Dendritic cell treated with granulocyte-macrophage colony-stimulating factor and Interleukin-4, amounts not matched to agents 40 ng/mL and 50 ng/mL, for 4 days (primary cell): ENCODE measurements around the gene CDC34.

Experiments
- H3K27ac Mint-ChIP-seq: one replicate; pipeline ENCODE4 v1.8.0; 2022; ENCODE audit warnings: mild to moderate bottlenecking, mixed read lengths
- H3K27me3 Mint-ChIP-seq: one replicate; pipeline ENCODE4 v1.8.0; 2022; ENCODE audit warnings: mild to moderate bottlenecking, mixed read lengths
- H3K36me3 Mint-ChIP-seq: one replicate; pipeline ENCODE4 v1.8.0; 2022; ENCODE audit warnings: low read depth, mixed read lengths
- H3K4me1 Mint-ChIP-seq: one replicate; pipeline ENCODE4 v1.8.0; 2022; ENCODE audit warnings: low read depth, mixed read lengths
- H3K4me3 Mint-ChIP-seq: one replicate; pipeline ENCODE4 v1.8.0; 2022; ENCODE audit warnings: mild to moderate bottlenecking, moderate library complexity, mixed read lengths
- H3K9me3 Mint-ChIP-seq: one replicate; pipeline ENCODE4 v1.8.0; 2022; ENCODE audit warnings: mixed read lengths
- intact Hi-C: fragments of 100-400 bp; cut with micrococcal nuclease; formaldehyde crosslinking; loops from one replicate; pipeline ENCODE4 v1.15.0; 2022

The CDC34 gene

DNA sequence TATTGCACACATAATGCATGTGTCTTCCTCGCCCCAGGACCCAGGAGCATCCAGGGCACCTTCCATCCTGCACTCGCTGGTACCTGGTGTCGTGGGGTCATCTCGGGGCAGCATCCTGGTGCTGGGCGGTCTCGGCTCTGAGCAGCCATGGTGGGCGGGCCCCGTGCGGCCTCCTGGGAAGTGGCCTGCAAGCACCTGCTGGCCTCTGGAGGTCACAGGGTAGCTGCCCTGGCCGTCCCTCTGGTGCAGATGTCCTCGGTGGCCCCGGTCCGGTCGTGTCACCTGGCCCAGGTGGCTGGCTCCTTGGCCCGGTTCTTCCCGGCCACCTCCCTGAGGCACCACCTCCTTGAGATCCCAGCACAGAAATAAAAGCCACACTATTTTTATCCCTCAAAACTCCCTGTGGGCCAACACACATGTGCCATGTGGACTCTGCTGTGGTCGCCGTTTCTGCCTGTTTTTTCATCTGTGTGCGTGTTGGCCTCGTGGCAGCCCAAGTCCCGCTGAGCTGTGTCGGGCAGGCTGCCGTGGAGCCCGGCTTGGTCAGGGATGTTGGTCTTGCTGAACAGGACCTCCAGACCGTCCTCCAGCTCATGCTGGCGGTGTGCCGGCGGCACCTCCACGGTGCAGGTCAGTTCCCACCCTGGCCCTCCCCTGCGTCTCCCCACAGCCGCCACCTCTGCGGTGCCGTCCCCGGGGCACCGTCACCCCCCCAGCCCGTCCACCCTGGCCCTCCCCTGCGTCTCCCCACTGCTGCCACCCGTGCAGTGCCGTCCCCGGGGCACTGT, 7.3 kb downstream of the CDC34 start:
- Mint-ChIP-seq H3K4me1 (peaks cover 18% of the 10 kb centered on the region), H3K27ac (no peak overlapping the region), H3K27me3 (peaks cover 4% of the 10 kb centered on the region), H3K9me3 (no peaks in the 10 kb centered on the region), H3K4me3 (no peak overlapping the region), H3K36me3 (peaks cover 89% of the 10 kb centered on the region)
- intact Hi-C loops: no loop called here

GRCh38 chr19:539429-540030, 8.0 kb downstream of the CDC34 start:
- H3K9me3 Mint-ChIP-seq: no peaks in the 10 kb centered on the region
- H3K4me3 Mint-ChIP-seq: no peak overlapping the region
- peaks cover 19% of the 10 kb centered on the region for H3K4me1 Mint-ChIP-seq
- H3K27me3 Mint-ChIP-seq: peaks cover 11% of the 10 kb centered on the region
- H3K36me3 Mint-ChIP-seq: peaks cover 83% of the 10 kb centered on the region
- no peak overlapping the region for H3K27ac Mint-ChIP-seq
- intact Hi-C loops: no loop called here

GRCh38 chr19:540867-541637, 9.5 kb downstream of the CDC34 start:
- Mint-ChIP-seq H3K9me3 (no peaks in the 10 kb centered on the region), H3K4me1 (peaks cover 14% of the 10 kb centered on the region), H3K4me3 (no peak overlapping the region), H3K27me3 (peaks cover 20% of the 10 kb centered on the region), H3K36me3 (peaks cover 68% of the 10 kb centered on the region), H3K27ac (no peak overlapping the region)
- intact Hi-C loops: no loop called here

- peaks cover 14% of the 10 kb centered on the region for H3K4me1 Mint-ChIP-seq
- intact Hi-C loops: no loop called here
- H3K9me3 Mint-ChIP-seq: no peaks in the 10 kb centered on the region
- no peak overlapping the region for H3K4me3 Mint-ChIP-seq
- peaks cover 20% of the 10 kb centered on the region for H3K27me3 Mint-ChIP-seq
- H3K36me3 Mint-ChIP-seq: peaks cover 62% of the 10 kb centered on the region
- no peak overlapping the region for H3K27ac Mint-ChIP-seq
Observed at GRCh38 chr19:541699-542098, 10.1 kb downstream of the CDC34 start.

GRCh38 chr19:542173-542866, 10.8 kb downstream of the CDC34 start:
- H3K27ac Mint-ChIP-seq: no peak overlapping the region
- peaks cover 56% of the 10 kb centered on the region for H3K36me3 Mint-ChIP-seq
- H3K9me3 Mint-ChIP-seq: no peaks in the 10 kb centered on the region
- no peak overlapping the region for H3K4me3 Mint-ChIP-seq
- intact Hi-C loops: no loop called here
- peaks cover 20% of the 10 kb centered on the region for H3K27me3 Mint-ChIP-seq
- H3K4me1 Mint-ChIP-seq: peaks cover 14% of the 10 kb centered on the region

- H3K4me3 Mint-ChIP-seq: no peak within 1 kb of the TSS
- H3K27ac Mint-ChIP-seq: no peak within 1 kb of the TSS
Observed at GRCh38 chr19:543910-544608, 12.5 kb downstream of the CDC34 start, which contains the start of gene GZMM. Gene GZMM (plus strand): TSS chr19:544053. CDS start chr19:544072, 19 bp downstream.

GRCh38 chr19:547117-547516, 15.6 kb downstream of the CDC34 start:
- Mint-ChIP-seq H3K27ac (no peak overlapping the region), H3K36me3 (peaks cover 14% of the 10 kb centered on the region), H3K4me3 (no peak overlapping the region), H3K27me3 (peaks cover 35% of the 10 kb centered on the region), H3K9me3 (no peaks in the 10 kb centered on the region), H3K4me1 (peaks cover 24% of the 10 kb centered on the region)
- intact Hi-C loops: no loop called here

More at GRCh38 chr19:543910-544608, 12.5 kb downstream of the CDC34 start, which contains the start of gene GZMM:
- peaks cover 14% of the 10 kb centered on the region for H3K4me1 Mint-ChIP-seq
- H3K27me3 Mint-ChIP-seq: peaks cover 29% of the 10 kb centered on the region
- H3K36me3 Mint-ChIP-seq: peaks cover 38% of the 10 kb centered on the region
- H3K9me3 Mint-ChIP-seq: no peaks in the 10 kb centered on the region
- intact Hi-C loops: no loop called here

DNA sequence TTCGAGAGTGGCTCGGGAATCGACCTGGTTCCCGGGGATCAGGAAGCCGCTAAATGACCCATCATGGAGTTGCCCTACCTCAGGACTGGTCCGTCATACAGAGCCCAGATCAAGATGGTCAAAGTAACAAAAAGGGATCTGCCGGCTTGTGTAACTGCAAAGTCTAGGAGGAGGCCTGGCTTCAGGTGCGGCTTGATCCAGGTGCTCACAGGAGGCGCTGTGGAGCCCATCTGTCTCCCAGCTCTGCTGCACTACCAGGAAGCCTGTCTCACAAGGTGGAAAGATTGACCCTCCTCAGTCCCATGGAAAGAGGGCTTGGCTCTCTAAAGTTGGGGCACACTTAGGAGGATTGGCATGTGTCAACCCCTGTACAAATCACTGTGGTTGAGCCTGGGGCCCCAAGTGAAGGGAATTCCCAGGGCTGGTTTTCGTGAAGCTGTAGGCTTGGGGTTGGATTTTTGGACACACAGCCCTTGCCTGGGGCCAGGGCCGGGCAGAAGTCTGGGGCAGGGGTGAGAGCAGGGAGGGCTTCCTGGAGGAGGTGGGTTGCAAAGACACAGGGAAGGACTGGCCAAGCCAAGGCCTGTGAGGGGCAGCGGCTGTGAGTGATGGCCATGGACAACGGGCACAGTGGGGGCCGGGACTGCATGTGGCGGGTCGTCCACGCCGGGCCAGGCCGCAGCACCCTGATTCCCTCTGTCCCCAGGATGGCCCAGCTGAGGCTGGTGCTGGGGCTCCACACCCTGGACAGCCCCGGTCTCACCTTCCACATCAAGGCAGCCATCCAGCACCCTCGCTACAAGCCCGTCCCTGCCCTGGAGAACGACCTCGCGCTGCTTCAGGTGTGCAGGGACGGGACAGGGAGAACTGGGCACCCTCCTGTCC, 16.5 kb downstream of the CDC34 start:
- H3K9me3 Mint-ChIP-seq: no peaks in the 10 kb centered on the region
- H3K4me3 Mint-ChIP-seq: no peak overlapping the region
- intact Hi-C loops: no loop called here
- H3K36me3 Mint-ChIP-seq: peaks cover 4% of the 10 kb centered on the region
- no peak overlapping the region for H3K27ac Mint-ChIP-seq
- H3K27me3 Mint-ChIP-seq: peaks cover 35% of the 10 kb centered on the region
- peaks cover 23% of the 10 kb centered on the region for H3K4me1 Mint-ChIP-seq

- no peaks in the 10 kb centered on the region for H3K9me3 Mint-ChIP-seq
- H3K4me1 Mint-ChIP-seq: peaks cover 12% of the 10 kb centered on the region
- H3K36me3 Mint-ChIP-seq: no peaks in the 10 kb centered on the region
- intact Hi-C loops: no loop called here
- H3K4me3 Mint-ChIP-seq: no peak overlapping the region
- H3K27ac Mint-ChIP-seq: no peak overlapping the region
- H3K27me3 Mint-ChIP-seq: peaks cover 27% of the 10 kb centered on the region
Observed at GRCh38 chr19:548886-549830, 17.6 kb downstream of the CDC34 start.

DNA sequence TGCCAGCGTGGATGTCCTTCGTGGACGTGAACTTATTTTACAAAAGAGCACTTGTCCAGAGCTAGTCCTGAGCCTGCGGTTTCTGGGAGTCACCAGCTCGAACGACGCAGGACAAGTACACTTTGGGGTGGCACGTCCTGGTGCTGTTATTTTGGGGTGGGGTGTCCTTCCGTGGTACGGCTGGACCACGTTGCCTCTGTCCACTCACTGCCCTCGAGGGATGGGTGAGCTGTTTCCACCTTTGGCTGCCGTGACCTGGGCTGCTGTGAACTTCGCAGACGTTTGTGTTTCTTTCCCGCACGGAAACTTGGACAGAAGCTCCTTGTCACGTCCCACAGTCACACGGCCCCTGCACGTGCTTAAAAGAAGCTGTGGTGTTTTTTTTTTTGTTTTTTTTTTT, 23.3 kb downstream of the CDC34 start:
- Mint-ChIP-seq H3K36me3 (no peaks in the 10 kb centered on the region), H3K27me3 (peaks cover 7% of the 10 kb centered on the region), H3K27ac (peak overlapping the region; percentile 87), H3K4me1 (peaks cover 39% of the 10 kb centered on the region), H3K9me3 (no peaks in the 10 kb centered on the region), H3K4me3 (no peak overlapping the region)
- intact Hi-C loops: no loop called here

DNA sequence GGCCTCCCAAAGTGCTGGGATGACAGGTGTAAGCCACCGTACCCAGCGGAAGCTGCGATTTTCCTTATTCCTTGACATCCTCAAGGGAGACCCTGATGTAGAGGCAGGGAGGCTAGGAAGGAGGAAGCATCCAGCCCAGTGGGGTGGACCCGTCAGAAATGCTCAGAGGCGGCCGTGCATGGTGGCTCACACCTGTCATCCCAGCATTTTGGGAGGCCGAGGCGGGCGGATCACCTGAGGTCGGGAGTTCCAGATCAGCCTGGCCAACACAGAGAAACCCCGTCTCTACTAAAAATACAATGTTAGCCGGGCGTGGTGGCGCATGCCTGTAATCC, 23.9 kb downstream of the CDC34 start:
- peaks cover 45% of the 10 kb centered on the region for H3K4me1 Mint-ChIP-seq
- H3K9me3 Mint-ChIP-seq: no peaks in the 10 kb centered on the region
- intact Hi-C loops: no loop called here
- H3K27me3 Mint-ChIP-seq: peaks cover 7% of the 10 kb centered on the region
- no peaks in the 10 kb centered on the region for H3K36me3 Mint-ChIP-seq
- peak overlapping the region; percentile 37 for H3K4me3 Mint-ChIP-seq
- H3K27ac Mint-ChIP-seq: peak overlapping the region; percentile 87
